Suprapubic skin (tissue), 3 donors: ENCODE data around the gene MMP26.
"Not testable (repeated sequence)": the region's sequence is repeated elsewhere in the genome, so short reads cannot be mapped to it uniquely, and the experiment has no call there.

Source experiments
- CTCF ChIP-seq, 2 donors: fragments of 200-600 bp in 1 of 2; fragments of 450-650 bp in 1 of 2; sonication (generic) in 1 of 2; IDR thresholded peaks; one replicate each; pipeline ENCODE4 v1.5.1; 2016 to 2019; ENCODE audit warnings: antibody characterized with exemption in 2 of 2, mild to moderate bottlenecking in 1 of 2, moderate library complexity in 1 of 2
- POLR2A ChIP-seq, 2 donors: fragments of 450-650 bp; IDR thresholded peaks; one replicate each; pipeline ENCODE4 v1.6.1; 2017; ENCODE audit warnings: antibody characterized with exemption in 2 of 2, mild to moderate bottlenecking in 2 of 2, moderate library complexity in 2 of 2

- TF ChIP-seq CTCF, POLR2A (IDR thresholded peaks at IDR 0.05): not testable (repeated sequence)
These were observed 18.3 kb downstream of the MMP26 start for GRCh38 chr11:4722616-4723534.
